H1 (cell line): ENCODE results near the gene GNG7. TPM values are rescaled to one million over a fixed set of nuclear protein-coding genes. Genes with fewer than 3 reads are reported as not detected.

Experiments used
- CTCF ChIA-PET: fragments of 300-600 bp; sonication (Branson Sonifier 250); formaldehyde crosslinking; loops from one replicate; lab custom pipeline; 2021; ENCODE audit not compliant: partially characterized antibody; lab: Charles Lee
- POLR2A ChIA-PET: fragments of 300-600 bp; sonication (Branson Sonifier 250); formaldehyde crosslinking; loops from one replicate; lab custom pipeline; 2021; ENCODE audit warnings: inconsistent platforms; ENCODE audit not compliant: partially characterized antibody; lab: Charles Lee
- DNase-seq, 2 experiments: peaks; one replicate each; pipeline versions ENCODE4 v3.0.0 to v3.0.0-alpha.2; 2010 to 2022; ENCODE audit warnings: low spot score in 2 of 2, low read depth in 1 of 2, mixed read lengths in 1 of 2
- FAIRE-seq: peaks from 2 replicates; lab custom pipeline; 2011; peaks lifted over from hg19 to GRCh38; lab: Jason Lieb, UNC
- H2AFZ ChIP-seq: 2 replicates; pipeline ENCODE4 v1.8.1; 2012; ENCODE audit warnings: low read length, inconsistent platforms
- H2AK5ac ChIP-seq: 2 replicates; pipeline ENCODE4 v1.6.1; 2013; ENCODE audit warnings: low read depth, low read length
- H2BK120ac ChIP-seq: replicated peaks from 2 replicates; pipeline ENCODE3; 2013; ENCODE audit warnings: low read depth, low read length, inconsistent platforms
- H2BK12ac ChIP-seq: 2 replicates; pipeline ENCODE4 v1.6.1; 2013; ENCODE audit warnings: low read depth, low read length
- H2BK15ac ChIP-seq: 2 replicates; pipeline ENCODE4 v1.6.1; 2013; ENCODE audit warnings: low read length
- H2BK20ac ChIP-seq: 2 replicates; pipeline ENCODE4 v1.6.1; 2013; ENCODE audit warnings: low read length
- H2BK5ac ChIP-seq: 2 replicates; pipeline ENCODE4 v1.6.1; 2013; ENCODE audit warnings: low read depth, low read length
- H3K14ac ChIP-seq: 2 replicates; pipeline ENCODE4 v1.6.1; 2013; ENCODE audit warnings: inconsistent platforms; ENCODE audit not compliant: insufficient read length
- H3K18ac ChIP-seq: 2 replicates; pipeline ENCODE4 v1.6.1; 2013; ENCODE audit warnings: low read length; ENCODE audit errors: extremely low read depth
- H3K23ac ChIP-seq: 2 replicates; pipeline ENCODE4 v1.6.1; 2013; ENCODE audit warnings: inconsistent platforms; ENCODE audit not compliant: insufficient read length
- H3K23me2 ChIP-seq: 2 replicates; pipeline ENCODE4 v1.6.1; 2013; ENCODE audit warnings: low read depth, low read length
- H3K27ac ChIP-seq: 2 replicates; pipeline ENCODE4 v1.6.1; 2011; ENCODE audit warnings: low read depth, low read length, inconsistent platforms
- H3K27me3 ChIP-seq, 4 experiments: replicated peaks in 1 of 4; 1 replicate in 1 of 4; 2 replicates in 3 of 4; pipeline versions ENCODE4 v1.6.1 to v1.8.1; 2011 to 2013; ENCODE audit warnings: low read length in 3 of 4, mild to moderate bottlenecking in 3 of 4, inconsistent platforms in 2 of 4, mixed read lengths in 2 of 4, moderate library complexity in 1 of 4; ENCODE audit not compliant: control insufficient read depth in 3 of 4, insufficient read depth in 3 of 4; ENCODE audit errors: extremely low read depth in 1 of 4
- H3K36me3 ChIP-seq, 4 experiments: 2 replicates each; pipeline versions ENCODE4 v1.6.1 to v1.8.1; 2011 to 2013; ENCODE audit warnings: mild to moderate bottlenecking in 4 of 4, low read length in 3 of 4, moderate library complexity in 2 of 4, control low read depth in 1 of 4, inconsistent platforms in 1 of 4; ENCODE audit not compliant: insufficient read depth in 4 of 4, control insufficient read depth in 2 of 4
- H3K4ac ChIP-seq: replicated peaks from 2 replicates; pipeline ENCODE3; 2013; ENCODE audit warnings: low read length, low read depth, mixed read lengths, inconsistent platforms; ENCODE audit not compliant: insufficient read length
- H3K4me1 ChIP-seq, 4 experiments: replicated peaks in 1 of 4; 1 replicate in 1 of 4; 2 replicates in 3 of 4; pipeline versions ENCODE4 v1.6.1 to v1.8.1; 2011 to 2013; ENCODE audit warnings: low read length in 3 of 4, inconsistent platforms in 2 of 4, mixed read lengths in 1 of 4; ENCODE audit not compliant: insufficient read depth in 4 of 4, control insufficient read depth in 3 of 4
- H3K4me2 ChIP-seq, 2 experiments: 2 replicates each; pipeline versions ENCODE4 v1.6.1 to v1.8.1; 2011 to 2013; ENCODE audit warnings: low read depth in 2 of 2, low read length in 2 of 2, control low read depth in 1 of 2, inconsistent platforms in 1 of 2, mild to moderate bottlenecking in 1 of 2; ENCODE audit not compliant: insufficient read depth in 1 of 2
- H3K4me3 ChIP-seq, 4 experiments: fragments of 200-600, 300-600 bp in 1 of 4; sonication (generic), shearing (Covaris generic), sonication (Bioruptor Twin) in 1 of 4; 2 replicates each; pipeline versions ENCODE4 v1.5.1 to v1.8.1; 2011 to 2016; ENCODE audit warnings: low read length in 4 of 4, low read depth in 3 of 4, control low read depth in 2 of 4, inconsistent platforms in 2 of 4, mild to moderate bottlenecking in 2 of 4, mixed read lengths in 1 of 4, moderate library complexity in 1 of 4; ENCODE audit not compliant: insufficient read depth in 2 of 4; ENCODE audit errors: extremely low read depth in 1 of 4
- H3K56ac ChIP-seq: replicated peaks from 2 replicates; pipeline ENCODE3; 2013; ENCODE audit warnings: low read depth, mild to moderate bottlenecking, mixed read lengths, low read length, inconsistent platforms; ENCODE audit not compliant: insufficient read length
- H3K79me1 ChIP-seq: 2 replicates; pipeline ENCODE4 v1.6.1; 2013; ENCODE audit warnings: low read depth, low read length, control low read depth
- H3K79me2 ChIP-seq, 2 experiments: 2 replicates each; pipeline versions ENCODE4 v1.6.1 to v1.8.1; 2012 to 2013; ENCODE audit warnings: low read length in 2 of 2, mild to moderate bottlenecking in 2 of 2, inconsistent platforms in 1 of 2; ENCODE audit not compliant: insufficient read depth in 2 of 2, control insufficient read depth in 1 of 2
- H3K9ac ChIP-seq, 4 experiments: replicated peaks in 1 of 4; 1 replicate in 1 of 4; 2 replicates in 3 of 4; pipeline versions ENCODE4 v1.6.1 to v1.8.1; 2011 to 2013; ENCODE audit warnings: low read depth in 3 of 4, low read length in 3 of 4, control low read depth in 2 of 4, mild to moderate bottlenecking in 2 of 4, moderate library complexity in 2 of 4, inconsistent platforms in 1 of 4; ENCODE audit errors: extremely low read depth in 1 of 4
- H3K9me3 ChIP-seq, 2 experiments: 2 replicates each; pipeline versions ENCODE4 v1.6.1 to v1.8.1; 2012 to 2013; ENCODE audit warnings: mild to moderate bottlenecking in 2 of 2, moderate library complexity in 2 of 2, control low read depth in 1 of 2, inconsistent platforms in 1 of 2, low read depth in 1 of 2, low read length in 1 of 2, mixed read lengths in 1 of 2; ENCODE audit not compliant: insufficient read depth in 2 of 2
- H4K20me1 ChIP-seq, 2 experiments: replicated peaks in 1 of 2; 2 replicates each; pipeline versions ENCODE3 to v1.8.1; 2011 to 2013; ENCODE audit warnings: inconsistent platforms in 2 of 2, low read length in 2 of 2, mild to moderate bottlenecking in 1 of 2; ENCODE audit not compliant: insufficient read depth in 2 of 2, control insufficient read depth in 1 of 2
- H4K5ac ChIP-seq: 2 replicates; pipeline ENCODE4 v1.6.1; 2013; ENCODE audit warnings: low read length, low read depth, mixed read lengths, inconsistent platforms; ENCODE audit not compliant: insufficient read length
- H4K8ac ChIP-seq: 2 replicates; pipeline ENCODE4 v1.8.0; 2013; ENCODE audit warnings: mild to moderate bottlenecking, moderate library complexity, low read length, inconsistent platforms; ENCODE audit not compliant: insufficient read depth; ENCODE audit errors: extremely low read depth
- H4K91ac ChIP-seq: replicated peaks from 2 replicates; pipeline ENCODE3; 2013; ENCODE audit warnings: low read length, mixed read lengths, inconsistent platforms; ENCODE audit not compliant: insufficient read length
- FOSL1 ChIP-seq: IDR thresholded peaks from 2 replicates; pipeline ENCODE4 v1.6.1; 2011; ENCODE audit warnings: mild to moderate bottlenecking, low read depth, low read length, moderate library complexity; ENCODE audit not compliant: insufficient read depth
- JUND ChIP-seq: IDR thresholded peaks from 2 replicates; pipeline ENCODE4 v1.6.1; 2011; ENCODE audit warnings: mild to moderate bottlenecking, improper control_type of control experiment, low read length
- SAP30 ChIP-seq: fragments of 300-600 bp; sonication (generic); IDR thresholded peaks from 2 replicates; pipeline ENCODE4 v1.7.1; 2012; ENCODE audit warnings: low read length, moderate library complexity, mild to moderate bottlenecking, inconsistent platforms; ENCODE audit not compliant: insufficient read depth, insufficient replicate concordance
- WGBS, 2 experiments: shearing (Covaris generic) in 1 of 2; methylation state at CpG; one replicate each; pipeline versions ENCODE4 v1.1.6 to v1.1.7; 2013 to 2015; ENCODE audit warnings: low lambda C conversion rate in 2 of 2, mixed read lengths in 2 of 2, inconsistent platforms in 1 of 2, low coverage in 1 of 2, missing lambda C conversion rate in 1 of 2; ENCODE audit not compliant: insufficient replicate concordance in 2 of 2, insufficient coverage in 1 of 2, insufficient read length in 1 of 2; ENCODE audit errors: extremely low coverage in 1 of 2, missing lambda C conversion rate in 1 of 2; 5-methylcytosine and 5-hydroxymethylcytosine counted together
- polyA plus RNA-seq, 7 experiments: library from polyadenylated mRNA; depleted of rRNA in 3 of 7; stranded (reverse) in 5 of 7; unstranded in 2 of 7; fragments of >200 nt in 5 of 7; fragments of 200-250 nt in 2 of 7; gene quantifications; 1 replicate in 5 of 7; 2 replicates in 1 of 7; 4 replicates in 1 of 7; pipeline versions ENCODE4 v1.2.1 to v1.2.3, GENCODE V29; 2011 to 2013; ENCODE audit warnings: missing spikeins in 2 of 7, mixed read lengths in 2 of 7
- total RNA-seq: library from RNA; stranded (reverse); fragmentation: NEBNext Ultra II Directional; extraction: Animal tissue kit (Norgen Biotek cat#: 25700); gene quantifications from 2 replicates; pipeline ENCODE4 v1.2.1, GENCODE V29; 2021
- TF ChIP-seq, protein P1 (sequence below): IDR thresholded peaks from 2 replicates; pipeline ENCODE4 v1.6.1; 2011; ENCODE audit warnings: low read depth, mild to moderate bottlenecking, low read length; ENCODE audit not compliant: insufficient read depth

The GNG7 gene
- total and polyA plus RNA-seq, 2 of the 8 experiments (the other 6 are each of a cell fraction or from before 2014, with no cell fraction given): 2.8 to 7.8 TPM

DNA sequence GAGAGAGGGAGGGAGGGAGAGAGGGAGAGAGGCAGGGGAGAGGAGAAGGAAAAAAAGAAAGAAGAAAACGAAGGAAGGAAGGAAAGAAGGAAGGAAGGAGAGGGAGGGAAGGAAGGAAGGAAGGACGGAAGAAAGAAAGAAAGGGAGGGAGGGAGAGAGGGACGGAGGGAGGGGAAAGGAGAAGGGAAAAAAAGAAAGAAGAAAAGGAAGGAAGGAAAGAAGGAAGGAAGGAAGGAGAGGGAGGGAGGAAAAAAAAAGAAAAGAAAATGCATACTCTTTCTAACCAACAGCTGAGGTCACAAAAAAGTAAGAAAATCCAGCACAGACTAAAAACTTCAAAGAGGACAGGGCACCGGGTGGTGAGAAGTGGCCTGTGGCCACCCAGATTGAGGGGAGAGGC is 109.7 kb downstream of the GNG7 start:
- Histone ChIP-seq H2AK5ac (0 out of 2 replicates have a peak overlapping the region, but pooled peaks have one; percentile 53), H2BK12ac (no peak overlapping the region), H2AFZ (no peak overlapping the region), H3K56ac (no peak overlapping the region), H3K9ac (no peak overlapping the region; a peak in 1 of 7 replicates), H2BK15ac (no peak overlapping the region), H3K4me3 (no peak overlapping the region), H3K4me2 (0 out of 4 replicates have a peak overlapping the region, but pooled peaks of 1 of the 2 experiments have one; percentile 34), H3K18ac (no peak overlapping the region), H4K5ac (no peak overlapping the region), H4K8ac (no peak overlapping the region), H3K23me2 (peaks cover 7% of the 10 kb centered on the region; the same call in 1 of the 2 replicates), H3K27me3 (0 out of 7 replicates have a peak, but pooled peaks cover 0 to 3% (median 0%) of the 10 kb centered on the region in 4 experiments), H3K23ac (no peak overlapping the region), H3K79me2 (no peaks in the 10 kb centered on the region), H2BK120ac (no peak overlapping the region), H3K14ac (no peak overlapping the region), H4K91ac (no peak overlapping the region), H2BK5ac (peak overlapping the region; percentile 44; the same call in 1 of the 2 replicates), H3K4me1 (peaks cover 2 to 6% (median 3%) of the 10 kb centered on the region in 4 experiments; a peak in 5 of 7 replicates), H2BK20ac (0 out of 2 replicates have a peak overlapping the region, but pooled peaks have one; percentile 80), H3K79me1 (no peaks in the 10 kb centered on the region), H3K27ac (no peak overlapping the region), H3K4ac (no peak overlapping the region), H3K36me3 (no peaks in the 10 kb centered on the region), H4K20me1 (no peaks in the 10 kb centered on the region), H3K9me3 (no peaks in the 10 kb centered on the region)
- FAIRE-seq: no peak
- CTCF ChIA-PET: interaction anchor here (1.0 to 1.3 kb wide), 3 partner anchors 13 to 20 kb away, joined by 3 to 6 read pairs (median 5); no protein-coding TSS in a partner anchor
- 27% methylated on average over 4 of the region's 4 CpGs; no CpG with 5 or more reads in 1 of the 2 experiments for WGBS, 2 experiments
- POLR2A ChIA-PET: interaction anchor here (0.7 to 1.5 kb wide), 5 partner anchors 12 to 147 kb away, joined by 3 to 5 read pairs (median 3); partner anchors contain the start of gene GADD45B
- DNase-seq: no peak
- TF ChIP-seq JUND (no peak), FOSL1 (no peak), SAP30 (no peak)
- TF ChIP-seq, protein P1, sequence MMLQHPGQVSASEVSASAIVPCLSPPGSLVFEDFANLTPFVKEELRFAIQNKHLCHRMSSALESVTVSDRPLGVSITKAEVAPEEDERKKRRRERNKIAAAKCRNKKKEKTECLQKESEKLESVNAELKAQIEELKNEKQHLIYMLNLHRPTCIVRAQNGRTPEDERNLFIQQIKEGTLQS: no peak
